Brain microvascular endothelial cell (primary cell): ENCODE measurements around the gene TMEM252.

Experiments used
- DNase-seq: peaks from one replicate; pipeline ENCODE4 v3.0.0-alpha.2; 2020
- H3K27ac ChIP-seq: fragments of 250-450 bp; sonication (Bioruptor Pico); 2 replicates; pipeline ENCODE4 v1.5.1; 2020; ENCODE audit warnings: mild to moderate bottlenecking, moderate library complexity
- H3K27me3 ChIP-seq: fragments of 250-450 bp; sonication (Bioruptor Pico); replicated peaks from 2 replicates; pipeline ENCODE4 v1.5.1; 2020; ENCODE audit warnings: mild to moderate bottlenecking
- H3K36me3 ChIP-seq: fragments of 250-450 bp; sonication (Bioruptor Pico); replicated peaks from 2 replicates; pipeline ENCODE4 v1.5.1; 2020; ENCODE audit warnings: mild to moderate bottlenecking
- H3K4me3 ChIP-seq: 2 replicates; pipeline ENCODE4 v1.5.1; 2011; ENCODE audit warnings: low read depth, mild to moderate bottlenecking, control low read depth, low read length, moderate library complexity
- CTCF ChIP-seq: IDR thresholded peaks from 2 replicates; pipeline ENCODE4 v1.5.1; 2011; ENCODE audit warnings: low read depth, mild to moderate bottlenecking, moderate library complexity, low read length, control low read depth, inconsistent platforms; ENCODE audit errors: missing control alignments
- in situ Hi-C: cut with HindIII; loops from 2 replicates; pipeline ENCODE4 v1.10.0; 2017; ENCODE audit warnings: low sequenced_read_pairs, low pct_ligation_motif_present

TMEM252 gene

GRCh38 chr9:68495247-68495646 lies 45.4 kb downstream of the TMEM252 start:
- in situ Hi-C loops, result no loop called here
- no peak for TF ChIP-seq CTCF
- no peaks in the 10 kb centered on the region for H3K36me3 ChIP-seq
- no peak overlapping the region for H3K4me3 ChIP-seq
- no peaks in the 10 kb centered on the region for H3K27me3 ChIP-seq
- DNase-seq, result no peak
- H3K27ac ChIP-seq, result no peak overlapping the region

GRCh38 chr9:68493958-68494577 lies 46.6 kb downstream of the TMEM252 start:
- Histone ChIP-seq H3K36me3 (no peaks in the 10 kb centered on the region), H3K27ac (no peak overlapping the region), H3K27me3 (no peaks in the 10 kb centered on the region), H3K4me3 (no peak overlapping the region)
- TF ChIP-seq CTCF, result no peak
- in situ Hi-C loops, result no loop called here
- DNase-seq, result no peak

GRCh38 chr9:68493541-68493940 lies 47.1 kb downstream of the TMEM252 start:
- Histone ChIP-seq H3K27me3 (no peaks in the 10 kb centered on the region), H3K4me3 (no peak overlapping the region), H3K36me3 (no peaks in the 10 kb centered on the region), H3K27ac (no peak overlapping the region)
- DNase-seq, result no peak
- no peak for TF ChIP-seq CTCF
- in situ Hi-C loops, result no loop called here

- Histone ChIP-seq H3K27ac (no peak overlapping the region), H3K36me3 (no peaks in the 10 kb centered on the region), H3K27me3 (no peaks in the 10 kb centered on the region), H3K4me3 (no peak overlapping the region)
- TF ChIP-seq CTCF, result no peak
- in situ Hi-C loops, result no loop called here
- DNase-seq, result no peak
These were observed 47.9 kb downstream of the TMEM252 start for GRCh38 chr9:68492806-68493205.

GRCh38 chr9:68489646-68490045 lies 51.0 kb downstream of the TMEM252 start:
- no peaks in the 10 kb centered on the region for H3K36me3 ChIP-seq
- TF ChIP-seq CTCF, result no peak
- no peak overlapping the region for H3K4me3 ChIP-seq
- in situ Hi-C loops, result no loop called here
- no peaks in the 10 kb centered on the region for H3K27me3 ChIP-seq
- DNase-seq, result no peak
- no peak overlapping the region for H3K27ac ChIP-seq

GRCh38 chr9:68488126-68488525 lies 52.6 kb downstream of the TMEM252 start:
- Histone ChIP-seq H3K27ac (no peak overlapping the region), H3K36me3 (no peaks in the 10 kb centered on the region), H3K27me3 (no peaks in the 10 kb centered on the region), H3K4me3 (no peak overlapping the region)
- no peak for DNase-seq
- no peak for TF ChIP-seq CTCF
- in situ Hi-C loops, result no loop called here
